Stimulated activated naive CD4-positive, alpha-beta T cell (primary cell): ENCODE results near the gene ZNF557.

Source experiments
- DNase-seq, 6 experiments: peaks; one replicate each; lab custom pipeline; 2025; lab: John Stamatoyannopoulos, UW

ZNF557 gene

DNA sequence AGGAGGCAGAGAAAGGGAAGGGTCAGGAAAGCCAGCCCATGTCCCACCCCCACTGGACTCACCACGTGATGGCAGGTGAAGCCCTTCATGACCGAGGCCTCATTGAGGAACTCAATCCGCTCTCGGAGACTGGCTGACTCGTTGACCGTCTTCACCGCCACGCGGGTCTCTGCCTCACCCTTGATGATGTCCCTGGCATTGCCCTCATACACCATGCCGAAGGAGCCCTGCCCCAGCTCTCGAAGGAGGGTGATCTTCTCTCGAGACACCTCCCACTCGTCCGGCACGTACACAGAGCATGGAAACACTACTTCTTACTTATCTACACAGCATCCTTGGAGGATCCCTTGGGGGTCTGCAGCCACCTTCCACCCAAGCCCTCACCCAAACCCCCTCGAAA is 55.7 kb downstream of the ZNF557 start:
- no peak for DNase-seq

DNA sequence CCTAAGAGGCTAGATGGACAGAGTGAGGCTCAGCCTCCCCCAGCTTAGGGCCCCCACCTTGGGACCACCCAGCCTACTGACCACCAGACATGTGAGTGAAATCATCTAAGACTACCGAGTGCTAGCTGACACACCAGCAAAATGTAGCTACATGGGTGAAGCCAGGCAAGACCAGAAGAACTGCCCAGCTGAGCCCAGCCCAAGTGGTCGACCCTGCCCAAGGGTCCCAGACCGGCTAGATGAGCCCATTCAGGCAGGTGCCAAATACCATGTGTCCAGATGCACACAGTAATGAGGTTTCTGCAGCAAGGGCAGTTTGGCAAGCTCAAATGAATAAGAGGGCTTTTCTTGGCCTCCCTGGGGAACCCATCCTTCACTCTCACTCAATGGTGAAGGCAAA is 56.6 kb downstream of the ZNF557 start:
- no peak for DNase-seq

DNA sequence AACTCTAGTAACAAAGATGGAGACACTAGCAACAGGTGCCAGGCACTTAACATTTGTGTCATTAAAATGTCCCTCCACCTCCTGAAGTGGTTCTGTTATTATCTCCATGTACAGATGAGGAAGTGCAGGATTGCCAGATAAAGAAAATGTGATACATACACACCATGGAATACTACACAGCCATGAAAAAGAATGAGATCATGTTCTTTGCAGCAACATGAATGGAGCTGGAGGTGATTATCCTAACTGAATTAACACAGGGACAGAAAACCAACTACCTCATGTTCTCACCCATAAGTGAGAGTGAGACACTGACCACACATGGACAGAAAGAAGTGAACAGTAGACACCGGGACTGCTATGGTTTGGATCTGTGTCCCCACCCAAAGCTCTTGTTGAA is 60.5 kb downstream of the ZNF557 start:
- no peak for DNase-seq

DNA sequence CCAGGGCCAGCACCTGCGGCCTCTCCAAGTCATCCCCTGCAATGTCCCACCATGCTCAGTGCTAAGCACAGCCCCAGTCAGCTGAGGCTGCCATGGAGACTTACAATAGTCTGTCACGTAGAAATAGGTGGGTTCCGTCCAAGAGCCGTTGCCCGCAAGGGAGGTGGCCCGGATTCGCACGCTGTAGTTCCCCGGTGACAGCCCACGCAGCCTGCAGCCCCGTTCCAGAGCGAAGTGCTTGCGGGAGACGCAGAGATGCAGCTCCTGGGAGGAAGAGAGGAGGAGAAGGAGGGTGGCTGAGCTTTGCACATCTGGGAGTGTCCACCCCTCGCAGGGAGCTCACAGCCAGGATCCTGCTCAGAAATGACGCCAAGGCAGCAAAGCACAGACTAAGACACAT is 62.6 kb downstream of the ZNF557 start:
- DNase-seq, result no peak

DNA sequence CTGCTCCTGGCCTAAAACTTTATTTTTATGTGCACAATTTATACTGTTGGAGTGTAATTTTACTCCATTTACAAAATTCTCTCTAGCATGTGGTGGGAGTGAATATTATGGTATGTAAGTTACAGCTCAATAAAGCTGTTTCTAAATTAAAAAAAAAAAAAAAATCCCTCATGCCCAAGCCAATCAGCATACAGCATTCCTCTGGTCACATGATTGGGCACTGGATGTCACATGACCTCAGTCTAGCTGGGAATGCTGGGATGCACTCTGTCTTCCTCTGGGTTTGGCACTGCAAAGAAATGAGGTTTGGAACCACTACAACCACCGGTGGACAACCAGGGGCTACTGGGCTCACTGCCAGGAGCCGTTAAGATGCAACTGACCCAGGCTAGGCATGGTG is 67.6 kb downstream of the ZNF557 start:
- DNase-seq, result no peak
